ENCODE results near the gene FBXW11.

The FBXW11 gene

GRCh38 chr5:171872666-171873065 is 133.8 kb downstream of the FBXW11 start:
- H3K4me2 ChIP-seq (ENCODE audit: low read length): no peak overlapping the region
- no peaks in the 10 kb centered on the region for H3K9me2 ChIP-seq (replicated peaks; ENCODE audit: control insufficient read depth, low read length)
- H3K4me1 ChIP-seq (ENCODE audit: control insufficient read depth, low read length): no peaks in the 10 kb centered on the region
- H3K4me3 ChIP-seq (ENCODE audit: low read length): no peak overlapping the region
- no peaks in the 10 kb centered on the region for H3F3A ChIP-seq (ENCODE audit: control insufficient read depth, insufficient read depth)
- H3K79me2 ChIP-seq (ENCODE audit: control insufficient read depth, low read length): no peaks in the 10 kb centered on the region
- H4K20me1 ChIP-seq (ENCODE audit: control insufficient read depth, insufficient read depth, low read depth, low read length): no peaks in the 10 kb centered on the region
- TF ChIP-seq EZH2phosphoT487 (IDR thresholded peaks at IDR 0.05; ENCODE audit: borderline replicate concordance, low read length) (no peak), CTCF (IDR thresholded peaks at IDR 0.05; ENCODE audit: low read depth, low read length, poor library complexity, severe bottlenecking) (no peak)
- no peaks in the 10 kb centered on the region for H3K27me3 ChIP-seq (ENCODE audit: control insufficient read depth, low read length)
- no peak overlapping the region for H3K27ac ChIP-seq (ENCODE audit: low read depth, low read length)
- H3K36me3 ChIP-seq (ENCODE audit: control insufficient read depth, low read length): peaks cover 73% of the 10 kb centered on the region
- no peaks in the 10 kb centered on the region for H3K9me3 ChIP-seq (ENCODE audit: control insufficient read depth, insufficient read depth, low read length)

GRCh38 chr5:171871711-171872110 is 134.7 kb downstream of the FBXW11 start:
- H3K4me2 ChIP-seq (ENCODE audit: low read length): no peak overlapping the region
- no peaks in the 10 kb centered on the region for H3F3A ChIP-seq (ENCODE audit: control insufficient read depth, insufficient read depth)
- peaks cover 67% of the 10 kb centered on the region for H3K36me3 ChIP-seq (ENCODE audit: control insufficient read depth, low read length)
- H3K79me2 ChIP-seq (ENCODE audit: control insufficient read depth, low read length): no peaks in the 10 kb centered on the region
- TF ChIP-seq CTCF (IDR thresholded peaks at IDR 0.05; ENCODE audit: low read depth, low read length, poor library complexity, severe bottlenecking) (no peak), EZH2phosphoT487 (IDR thresholded peaks at IDR 0.05; ENCODE audit: borderline replicate concordance, low read length) (no peak)
- no peaks in the 10 kb centered on the region for H4K20me1 ChIP-seq (ENCODE audit: control insufficient read depth, insufficient read depth, low read depth, low read length)
- H3K27me3 ChIP-seq (ENCODE audit: control insufficient read depth, low read length): no peaks in the 10 kb centered on the region
- H3K4me1 ChIP-seq (ENCODE audit: control insufficient read depth, low read length): no peaks in the 10 kb centered on the region
- no peaks in the 10 kb centered on the region for H3K9me3 ChIP-seq (ENCODE audit: control insufficient read depth, insufficient read depth, low read length)
- no peak overlapping the region for H3K27ac ChIP-seq (ENCODE audit: low read depth, low read length)
- no peaks in the 10 kb centered on the region for H3K9me2 ChIP-seq (replicated peaks; ENCODE audit: control insufficient read depth, low read length)
- H3K4me3 ChIP-seq (ENCODE audit: low read length): no peak overlapping the region

GRCh38 chr5:171869956-171870355 is 136.5 kb downstream of the FBXW11 start:
- no peaks in the 10 kb centered on the region for H3K9me2 ChIP-seq (replicated peaks; ENCODE audit: control insufficient read depth, low read length)
- H3K9me3 ChIP-seq (ENCODE audit: control insufficient read depth, insufficient read depth, low read length): no peaks in the 10 kb centered on the region
- no peak overlapping the region for H3K27ac ChIP-seq (ENCODE audit: low read depth, low read length)
- no peaks in the 10 kb centered on the region for H4K20me1 ChIP-seq (ENCODE audit: control insufficient read depth, insufficient read depth, low read depth, low read length)
- H3K36me3 ChIP-seq (ENCODE audit: control insufficient read depth, low read length): peaks cover 51% of the 10 kb centered on the region
- no peak overlapping the region for H3K4me3 ChIP-seq (ENCODE audit: low read length)
- H3K4me2 ChIP-seq (ENCODE audit: low read length): no peak overlapping the region
- H3K79me2 ChIP-seq (ENCODE audit: control insufficient read depth, low read length): no peaks in the 10 kb centered on the region
- no peaks in the 10 kb centered on the region for H3K27me3 ChIP-seq (ENCODE audit: control insufficient read depth, low read length)
- no peaks in the 10 kb centered on the region for H3F3A ChIP-seq (ENCODE audit: control insufficient read depth, insufficient read depth)
- no peaks in the 10 kb centered on the region for H3K4me1 ChIP-seq (ENCODE audit: control insufficient read depth, low read length)
- TF ChIP-seq CTCF (IDR thresholded peaks at IDR 0.05; ENCODE audit: low read depth, low read length, poor library complexity, severe bottlenecking): no peak
- TF ChIP-seq EZH2phosphoT487 (IDR thresholded peaks at IDR 0.05; ENCODE audit: borderline replicate concordance, low read length): no peak

GRCh38 chr5:171868236-171868635 is 138.2 kb downstream of the FBXW11 start:
- no peaks in the 10 kb centered on the region for H3K79me2 ChIP-seq (ENCODE audit: control insufficient read depth, low read length)
- peaks cover 46% of the 10 kb centered on the region for H3K36me3 ChIP-seq (ENCODE audit: control insufficient read depth, low read length)
- H3K4me2 ChIP-seq (ENCODE audit: low read length): no peak overlapping the region
- H3K4me1 ChIP-seq (ENCODE audit: control insufficient read depth, low read length): no peaks in the 10 kb centered on the region
- H3K4me3 ChIP-seq (ENCODE audit: low read length): no peak overlapping the region
- no peaks in the 10 kb centered on the region for H3K9me2 ChIP-seq (replicated peaks; ENCODE audit: control insufficient read depth, low read length)
- H3K9me3 ChIP-seq (ENCODE audit: control insufficient read depth, insufficient read depth, low read length): no peaks in the 10 kb centered on the region
- no peak for TF ChIP-seq CTCF (IDR thresholded peaks at IDR 0.05; ENCODE audit: low read depth, low read length, poor library complexity, severe bottlenecking)
- no peak for TF ChIP-seq EZH2phosphoT487 (IDR thresholded peaks at IDR 0.05; ENCODE audit: borderline replicate concordance, low read length)
- H3F3A ChIP-seq (ENCODE audit: control insufficient read depth, insufficient read depth): no peaks in the 10 kb centered on the region
- no peak overlapping the region for H3K27ac ChIP-seq (ENCODE audit: low read depth, low read length)
- H4K20me1 ChIP-seq (ENCODE audit: control insufficient read depth, insufficient read depth, low read depth, low read length): no peaks in the 10 kb centered on the region
- H3K27me3 ChIP-seq (ENCODE audit: control insufficient read depth, low read length): no peaks in the 10 kb centered on the region
